T-cell (primary cell): ENCODE data around the gene TMEM250. TPM values are rescaled to one million over a fixed set of nuclear protein-coding genes. Genes with fewer than 3 reads are reported as not detected.

Experiments
- ATAC-seq, 4 experiments: fragments of 200-7000 bp in 3 of 4; fragments of 150-1000 bp in 1 of 4; cut with Tn5 transposase; replicated peaks in 1 of 4; 1 replicate in 3 of 4; 2 replicates in 1 of 4; pipeline ENCODE4 v1.10.0; 2021; ENCODE audit warnings: moderate library complexity in 3 of 4, mild to moderate bottlenecking in 2 of 4, moderate number of reproducible peaks in 1 of 4
- CTCF ChIA-PET, 2 donors: fragments of 300-600 bp; sonication (Branson Sonifier 250); formaldehyde crosslinking; loops; one replicate each; lab custom pipeline; 2022; ENCODE audit warnings: antibody characterized with exemption in 2 of 2; lab: Charles Lee
- POLR2A ChIA-PET, 2 donors: fragments of 300-600 bp; sonication (Branson Sonifier 250); formaldehyde crosslinking; loops; one replicate each; lab custom pipeline; 2022; ENCODE audit warnings: antibody characterized with exemption in 2 of 2; lab: Charles Lee
- DNase-seq, 35 experiments: peaks; one replicate each; pipeline versions ENCODE4 v3.0.0 to v3.0.0-alpha.2; 2013 to 2023
- H3K27ac ChIP-seq: one replicate; pipeline ENCODE4 v1.5.1; 2013; ENCODE audit warnings: low read length
- H3K27me3 ChIP-seq, 2 experiments: replicated peaks in 1 of 2; 1 replicate in 1 of 2; 2 replicates in 1 of 2; pipeline versions ENCODE4 v1.6.1 to v1.7.0; 2013; ENCODE audit warnings: low read length in 1 of 2, mixed read lengths in 1 of 2; ENCODE audit not compliant: control insufficient read depth in 2 of 2, insufficient read depth in 2 of 2; ENCODE audit errors: extremely low read depth in 1 of 2
- H3K36me3 ChIP-seq, 2 donors: 1 replicate in 1 of 2; 2 replicates in 1 of 2; pipeline versions ENCODE4 v1.6.1 to v1.7.0; 2013; ENCODE audit warnings: low read length in 1 of 2; ENCODE audit not compliant: control insufficient read depth in 2 of 2, insufficient read depth in 1 of 2; ENCODE audit errors: extremely low read depth in 1 of 2
- H3K4me1 ChIP-seq, 2 experiments: 1 replicate in 1 of 2; 2 replicates in 1 of 2; pipeline versions ENCODE4 v1.6.1 to v1.7.0; 2013; ENCODE audit warnings: low read length in 2 of 2, mixed read lengths in 1 of 2; ENCODE audit not compliant: insufficient read depth in 2 of 2, control insufficient read depth in 1 of 2; ENCODE audit errors: extremely low read depth in 1 of 2
- H3K4me3 ChIP-seq, 2 donors: 1 replicate in 1 of 2; 2 replicates in 1 of 2; pipeline versions ENCODE4 v1.5.1 to v1.7.0; 2013; ENCODE audit warnings: mild to moderate bottlenecking in 2 of 2, low read length in 1 of 2, moderate library complexity in 1 of 2; ENCODE audit not compliant: control insufficient read depth in 1 of 2; ENCODE audit errors: extremely low read depth in 1 of 2
- H3K9me3 ChIP-seq: 2 replicates; pipeline ENCODE4 v1.7.0; 2013
- H3K27ac Mint-ChIP-seq, 2 donors: one replicate each; pipeline ENCODE4 v1.8.0; 2020 to 2021; ENCODE audit warnings: mild to moderate bottlenecking in 2 of 2, mixed read lengths in 2 of 2
- H3K27me3 Mint-ChIP-seq, 2 donors: one replicate each; pipeline ENCODE4 v1.8.0; 2021 to 2022; ENCODE audit warnings: mixed read lengths in 2 of 2
- H3K36me3 Mint-ChIP-seq: one replicate; pipeline ENCODE4 v1.8.0; 2021; ENCODE audit warnings: mixed read lengths
- H3K4me1 Mint-ChIP-seq, 3 donors: one replicate each; pipeline ENCODE4 v1.8.0; 2020 to 2022; ENCODE audit warnings: mixed read lengths in 3 of 3, mild to moderate bottlenecking in 1 of 3
- H3K4me3 Mint-ChIP-seq, 3 donors: one replicate each; pipeline ENCODE4 v1.8.0; 2020 to 2022; ENCODE audit warnings: mild to moderate bottlenecking in 3 of 3, mixed read lengths in 3 of 3, moderate library complexity in 3 of 3
- H3K9me3 Mint-ChIP-seq, 3 donors: one replicate each; pipeline ENCODE4 v1.8.0; 2020 to 2022; ENCODE audit warnings: mixed read lengths in 3 of 3
- WGBS: methylation state at CpG from one replicate; pipeline ENCODE4 v1.1.5; 2013; ENCODE audit warnings: missing lambda C conversion rate; ENCODE audit not compliant: insufficient coverage; 5-methylcytosine and 5-hydroxymethylcytosine counted together
- total RNA-seq, 35 experiments: library from RNA in 6 of 35; stranded (reverse) in 6 of 35; fragments of 120-200 nt in 1 of 35; gene quantifications; one replicate each; pipeline versions ENCODE4 v1.2.1 to v1.2.4 and lab custom pipeline; 2013 to 2026

Gene TMEM250
- total RNA-seq, 5 donors from 2014 or later (not counting 1 experiment from before 2014, with no cell fraction given) = 21.0 to 77.9 (median 63.0) TPM

DNA sequence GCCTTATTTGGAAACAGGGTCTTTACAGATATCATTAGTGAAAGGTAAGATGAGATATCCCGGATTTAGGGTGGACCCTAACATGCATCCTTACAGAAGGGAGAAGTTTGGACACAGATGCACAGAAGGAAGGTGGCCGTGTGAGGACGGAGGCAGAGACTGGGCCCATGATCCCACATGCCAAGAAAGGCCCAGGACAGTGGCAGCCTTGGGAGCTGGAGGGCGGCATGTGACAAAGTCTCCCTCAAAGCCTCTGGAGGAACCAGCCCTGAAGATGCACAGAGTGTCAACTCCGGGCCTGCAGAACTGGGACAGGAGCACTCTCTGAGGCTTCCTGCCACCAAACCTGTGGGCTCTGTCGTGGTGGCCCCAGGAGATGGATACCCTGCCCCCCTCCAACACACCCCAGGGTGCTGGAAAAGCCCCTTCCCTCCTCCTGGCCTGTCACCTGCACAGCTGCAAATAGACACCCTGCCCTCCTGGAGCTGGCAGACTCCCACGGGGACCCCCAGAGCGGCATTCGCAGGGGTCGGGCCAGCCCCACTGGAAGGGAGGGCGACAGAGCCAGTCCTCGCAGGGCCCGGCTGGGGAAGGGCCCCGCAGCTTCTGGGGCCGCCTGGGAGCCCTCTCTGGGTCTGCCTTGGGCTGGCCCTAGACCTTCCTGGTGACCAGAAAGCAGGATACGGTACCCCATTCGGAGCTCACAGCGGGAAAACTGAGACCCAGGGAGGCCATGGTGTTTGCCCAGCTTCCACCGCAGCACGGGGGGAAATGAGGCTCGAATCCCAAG lies 31.5 kb downstream of the TMEM250 start:
- Histone ChIP-seq H3K4me1 (peaks cover 0 to 20% of the 10 kb centered on the region in 2 experiments), H3K9me3 (no peaks in the 10 kb centered on the region), H3K36me3 (no peaks in the 10 kb centered on the region), H3K27ac (no peak overlapping the region), H3K27me3 (no peaks in the 10 kb centered on the region), H3K4me3 (no peak overlapping the region)
- no peaks in the 10 kb centered on the region for H3K36me3 Mint-ChIP-seq
- CTCF ChIA-PET = no interaction called here
- ATAC-seq (no peak), DNase-seq (no peak)
- H3K27ac Mint-ChIP-seq = no peak overlapping the region
- peaks cover 17 to 33% (median 26%) of the 10 kb centered on the region in 3 donors for H3K4me1 Mint-ChIP-seq
- no peaks in the 10 kb centered on the region for H3K9me3 Mint-ChIP-seq
- H3K4me3 Mint-ChIP-seq = no peak overlapping the region
- H3K27me3 Mint-ChIP-seq = no peaks in the 10 kb centered on the region
- POLR2A ChIA-PET = no interaction called here
- 90% methylated on average over 20 of the region's 21 CpGs for WGBS

DNA sequence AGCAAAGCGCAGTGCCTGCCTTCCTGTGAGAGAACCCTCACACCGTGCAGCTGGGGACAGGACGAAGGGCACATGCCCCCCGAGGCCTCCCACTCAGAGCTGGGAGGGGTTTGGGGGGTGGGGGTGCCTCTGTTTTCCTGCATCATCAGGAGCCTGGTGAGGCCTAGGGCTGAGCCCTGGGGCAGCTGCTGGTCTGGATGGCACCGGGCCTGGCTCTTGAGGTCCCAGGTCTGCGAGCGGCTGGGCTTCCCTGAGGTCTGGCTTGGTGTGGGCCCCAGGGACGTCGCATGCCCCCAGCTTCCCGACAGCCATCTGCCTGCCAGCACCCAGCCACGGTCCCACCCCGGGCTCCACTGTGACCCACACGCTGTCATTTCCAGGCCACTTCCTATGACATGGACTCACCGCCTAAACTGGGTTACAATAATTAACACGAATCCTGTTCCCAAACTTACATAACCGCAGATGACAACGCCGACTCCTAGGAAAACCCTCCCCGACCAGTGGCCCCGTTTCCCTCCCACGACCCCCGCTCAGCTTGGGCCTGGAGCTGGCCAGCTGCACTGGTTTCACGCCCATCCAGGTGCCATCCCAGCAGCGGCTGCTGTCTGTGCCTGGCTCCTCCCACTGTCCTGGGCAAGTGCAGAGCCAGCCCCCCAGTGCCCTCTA lies 32.3 kb downstream of the TMEM250 start:
- H3K27me3 Mint-ChIP-seq = no peaks in the 10 kb centered on the region
- H3K36me3 Mint-ChIP-seq = no peaks in the 10 kb centered on the region
- H3K36me3 ChIP-seq = no peaks in the 10 kb centered on the region
- DNase-seq = no peak
- no peak overlapping the region for H3K27ac ChIP-seq
- no peak overlapping the region for H3K4me3 ChIP-seq
- H3K27ac Mint-ChIP-seq = no peak overlapping the region
- peaks cover 0 to 17% of the 10 kb centered on the region in 2 experiments for H3K4me1 ChIP-seq
- H3K4me1 Mint-ChIP-seq = peaks cover 15 to 28% (median 21%) of the 10 kb centered on the region in 3 donors
- 88% methylated on average over 22 of the region's 24 CpGs for WGBS
- ChIA-PET POLR2A (no interaction called here), CTCF (no interaction called here)
- no peaks in the 10 kb centered on the region for H3K9me3 Mint-ChIP-seq
- ATAC-seq = no peak
- no peak overlapping the region for H3K4me3 Mint-ChIP-seq
- no peaks in the 10 kb centered on the region for H3K9me3 ChIP-seq
- H3K27me3 ChIP-seq = no peaks in the 10 kb centered on the region

DNA sequence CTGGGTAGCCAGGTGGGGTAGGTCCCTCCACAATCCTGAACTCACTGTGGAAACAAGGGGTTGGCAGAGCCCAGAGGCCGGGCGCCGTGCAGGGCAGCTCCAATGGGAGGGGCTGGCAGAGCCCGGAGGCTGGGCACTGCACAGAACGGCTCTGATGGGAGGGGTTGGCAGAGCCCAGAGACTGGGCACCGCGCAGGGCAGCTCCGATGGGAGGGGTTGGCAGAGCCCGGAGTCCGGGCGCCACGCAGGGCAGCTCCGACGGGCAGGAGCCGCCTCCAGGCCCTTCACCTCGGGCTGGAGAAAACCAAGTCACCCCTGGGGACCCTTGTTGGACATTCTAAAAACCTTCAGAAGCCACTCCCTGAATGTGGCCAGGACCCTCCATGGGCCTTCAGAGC lies 32.9 kb downstream of the TMEM250 start:
- Histone ChIP-seq H3K4me3 (no peak overlapping the region), H3K27me3 (no peaks in the 10 kb centered on the region), H3K36me3 (no peaks in the 10 kb centered on the region), H3K27ac (no peak overlapping the region), H3K4me1 (peaks cover 0 to 17% of the 10 kb centered on the region in 2 experiments), H3K9me3 (no peaks in the 10 kb centered on the region)
- no peaks in the 10 kb centered on the region for H3K36me3 Mint-ChIP-seq
- peaks cover 14 to 28% (median 21%) of the 10 kb centered on the region in 3 donors for H3K4me1 Mint-ChIP-seq
- ATAC-seq = no peak
- no peaks in the 10 kb centered on the region for H3K9me3 Mint-ChIP-seq
- H3K4me3 Mint-ChIP-seq = no peak overlapping the region
- DNase-seq = no peak
- POLR2A ChIA-PET = no interaction called here
- no peaks in the 10 kb centered on the region for H3K27me3 Mint-ChIP-seq
- H3K27ac Mint-ChIP-seq = no peak overlapping the region
- WGBS = 91% methylated on average over 6 of the region's 16 CpGs
- CTCF ChIA-PET = no interaction called here

DNA sequence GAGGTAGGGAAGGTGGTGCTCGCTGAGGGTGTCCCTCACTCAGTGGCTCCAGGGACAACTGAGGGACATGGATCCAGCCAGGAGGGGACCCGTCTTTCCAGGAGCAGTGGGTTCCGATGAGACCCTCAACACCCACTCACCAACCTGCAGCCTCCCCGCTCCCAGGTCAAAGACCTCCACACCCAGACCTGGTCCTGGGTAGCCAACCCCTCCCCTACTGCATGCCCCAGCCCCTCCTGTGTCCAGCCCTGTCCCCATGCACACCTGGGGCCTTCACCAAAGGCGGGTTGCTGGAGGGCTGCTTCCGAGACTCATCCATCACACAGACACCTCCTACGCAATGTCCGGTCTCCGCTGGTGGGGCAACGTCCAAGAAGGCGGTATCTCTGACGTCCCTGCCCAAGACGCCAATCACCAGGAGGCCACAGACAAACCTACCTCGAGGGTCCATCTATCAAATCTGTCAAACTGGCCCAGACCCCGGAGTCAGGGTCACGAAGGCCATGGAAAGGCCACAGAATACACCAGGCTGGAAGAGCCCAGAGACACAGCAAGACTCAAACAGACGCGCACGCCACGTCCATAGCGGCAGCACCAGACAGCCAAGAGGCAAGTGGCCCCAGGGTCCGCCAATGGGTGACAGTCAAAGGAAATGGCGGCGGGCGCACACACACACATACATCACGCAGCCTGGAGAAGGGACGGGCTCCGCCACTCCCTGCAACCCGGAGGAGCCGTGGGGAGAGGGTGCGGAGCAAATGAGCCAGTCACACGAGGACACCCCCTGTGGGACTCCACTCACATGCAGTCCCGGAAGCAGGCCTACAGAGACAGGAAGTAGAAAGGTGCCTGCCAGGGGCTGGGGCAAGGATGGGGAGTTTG lies 34.4 kb downstream of the TMEM250 start:
- DNase-seq (no peak), ATAC-seq (no peak)
- Histone ChIP-seq H3K4me1 (peaks cover 0 to 18% of the 10 kb centered on the region in 2 experiments), H3K27me3 (no peaks in the 10 kb centered on the region), H3K27ac (no peak overlapping the region), H3K4me3 (no peak overlapping the region), H3K9me3 (no peaks in the 10 kb centered on the region), H3K36me3 (no peaks in the 10 kb centered on the region)
- Mint-ChIP-seq H3K9me3 (no peaks in the 10 kb centered on the region), H3K27ac (no peak overlapping the region), H3K27me3 (no peaks in the 10 kb centered on the region), H3K36me3 (no peaks in the 10 kb centered on the region), H3K4me3 (no peak overlapping the region), H3K4me1 (peaks cover 13 to 20% (median 20%) of the 10 kb centered on the region in 3 donors)
- WGBS = 90% methylated on average over 26 of the region's 33 CpGs
- ChIA-PET POLR2A (no interaction called here), CTCF (no interaction called here)

DNA sequence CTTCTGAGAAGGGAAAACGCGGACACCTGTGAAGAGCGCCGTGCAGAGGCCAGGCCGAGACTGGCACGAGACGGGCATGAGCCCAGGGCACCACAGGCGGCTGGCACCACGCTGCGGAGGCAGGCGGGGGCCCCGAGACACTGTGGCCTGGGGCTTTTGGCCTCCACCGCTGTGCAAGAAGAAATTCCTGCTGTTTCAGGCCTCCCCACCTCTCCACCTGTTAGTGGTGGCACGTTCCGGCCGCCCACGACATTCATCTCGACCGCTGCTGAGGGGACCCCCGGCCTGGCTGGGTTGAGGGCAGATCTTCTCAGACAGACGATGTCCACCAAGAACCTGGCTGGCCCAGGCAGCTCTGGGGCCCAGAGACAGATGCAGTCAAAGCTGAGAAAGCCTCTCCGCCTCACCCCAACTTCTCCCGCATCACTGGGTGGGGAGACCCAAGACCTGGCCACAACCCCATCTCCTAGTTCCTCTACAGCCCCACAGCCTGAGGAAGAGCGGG lies 35.1 kb downstream of the TMEM250 start:
- Histone ChIP-seq H3K9me3 (no peaks in the 10 kb centered on the region), H3K36me3 (no peaks in the 10 kb centered on the region), H3K27me3 (no peaks in the 10 kb centered on the region), H3K4me3 (no peak overlapping the region), H3K27ac (no peak overlapping the region), H3K4me1 (peaks cover 0 to 11% of the 10 kb centered on the region in 2 experiments)
- peaks cover 13 to 20% (median 20%) of the 10 kb centered on the region in 3 donors for H3K4me1 Mint-ChIP-seq
- H3K9me3 Mint-ChIP-seq = no peaks in the 10 kb centered on the region
- POLR2A ChIA-PET = no interaction called here
- H3K27ac Mint-ChIP-seq = no peak overlapping the region
- no peaks in the 10 kb centered on the region for H3K27me3 Mint-ChIP-seq
- DNase-seq (no peak), ATAC-seq (no peak)
- 89% methylated on average over 19 of the region's 24 CpGs for WGBS
- H3K4me3 Mint-ChIP-seq = no peak overlapping the region
- CTCF ChIA-PET = no interaction called here
- no peaks in the 10 kb centered on the region for H3K36me3 Mint-ChIP-seq
